ENCODE data around the gene AHDC1.
"Not testable (repeated sequence)": the region's sequence is repeated elsewhere in the genome, so short reads cannot be mapped to it uniquely, and the experiment has no call there.

The AHDC1 gene

DNA sequence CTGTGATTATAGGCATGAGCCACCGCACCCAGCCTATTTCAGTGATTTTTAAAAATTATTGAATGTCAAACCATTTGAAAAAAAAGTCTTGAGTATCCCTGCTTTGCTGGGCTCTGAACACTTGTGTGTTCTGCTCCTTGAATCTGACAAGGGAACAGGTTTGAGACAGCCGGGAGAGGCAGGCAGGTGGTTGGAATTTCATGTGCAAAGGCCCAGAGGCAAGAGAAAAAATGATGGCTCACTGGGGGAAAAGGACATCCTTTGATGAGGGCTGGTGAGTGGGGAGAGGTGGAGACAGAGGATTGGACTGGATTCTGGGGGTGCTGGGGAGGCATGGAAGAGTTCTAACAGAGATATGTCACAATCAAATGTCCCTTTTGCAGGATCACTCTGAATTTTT, 100.9 kb downstream of the AHDC1 start:
- H3K27me3 Mint-ChIP-seq: no peaks in the 10 kb centered on the region
- H3K9me3 Mint-ChIP-seq: no peaks in the 10 kb centered on the region
- H3K36me3 Mint-ChIP-seq: no peaks in the 10 kb centered on the region
- no peaks in the 10 kb centered on the region for H3K4me1 Mint-ChIP-seq
- no peak overlapping the region for H3K4me3 Mint-ChIP-seq
- H3K27ac Mint-ChIP-seq: peak overlapping the region; percentile 35

DNA sequence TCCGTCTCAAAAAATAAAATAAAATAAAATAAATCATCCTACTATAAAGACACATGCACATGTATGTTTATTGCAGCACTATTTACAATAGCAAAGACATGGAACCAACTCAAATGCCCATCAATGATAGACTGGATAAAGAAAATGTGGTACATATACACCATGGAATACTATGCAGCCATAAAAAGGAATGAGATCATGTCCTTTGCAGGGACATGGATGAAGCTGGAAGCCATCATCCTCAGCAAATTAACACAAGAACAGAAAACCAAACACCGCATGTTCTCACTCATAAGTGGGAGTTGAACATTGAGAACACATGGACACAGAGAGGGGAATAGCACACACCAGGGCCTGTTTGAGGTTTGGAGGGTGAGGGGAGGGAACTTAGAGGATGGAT, 102.8 kb downstream of the AHDC1 start:
- H3K27ac Mint-ChIP-seq, H3K9me3 Mint-ChIP-seq, H3K4me3 Mint-ChIP-seq, H3K4me1 Mint-ChIP-seq, H3K36me3 Mint-ChIP-seq, H3K27me3 Mint-ChIP-seq: not testable (repeated sequence)

DNA sequence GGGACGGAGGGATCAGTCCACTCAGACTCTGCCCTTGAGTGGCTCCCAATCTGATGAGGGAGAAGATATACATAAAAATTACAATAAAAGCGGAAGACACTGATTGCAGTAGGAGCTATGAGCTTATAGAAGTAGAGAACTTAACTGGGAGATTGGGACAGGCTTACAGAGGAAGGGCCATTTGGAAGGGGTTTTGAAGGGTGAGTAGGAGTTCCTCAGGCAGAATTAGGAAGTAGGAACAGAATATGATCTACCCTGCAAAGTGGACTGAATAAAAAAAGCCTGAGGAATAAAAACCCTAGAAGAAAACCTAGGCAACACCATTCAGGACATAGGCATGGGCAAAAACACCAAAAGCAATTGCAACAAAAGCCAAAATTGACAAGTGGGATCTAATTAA, 104.8 kb downstream of the AHDC1 start:
- Mint-ChIP-seq H3K4me1 (no peaks in the 10 kb centered on the region), H3K27ac (no peak overlapping the region), H3K36me3 (no peaks in the 10 kb centered on the region), H3K27me3 (no peaks in the 10 kb centered on the region), H3K9me3 (no peaks in the 10 kb centered on the region), H3K4me3 (no peak overlapping the region)

DNA sequence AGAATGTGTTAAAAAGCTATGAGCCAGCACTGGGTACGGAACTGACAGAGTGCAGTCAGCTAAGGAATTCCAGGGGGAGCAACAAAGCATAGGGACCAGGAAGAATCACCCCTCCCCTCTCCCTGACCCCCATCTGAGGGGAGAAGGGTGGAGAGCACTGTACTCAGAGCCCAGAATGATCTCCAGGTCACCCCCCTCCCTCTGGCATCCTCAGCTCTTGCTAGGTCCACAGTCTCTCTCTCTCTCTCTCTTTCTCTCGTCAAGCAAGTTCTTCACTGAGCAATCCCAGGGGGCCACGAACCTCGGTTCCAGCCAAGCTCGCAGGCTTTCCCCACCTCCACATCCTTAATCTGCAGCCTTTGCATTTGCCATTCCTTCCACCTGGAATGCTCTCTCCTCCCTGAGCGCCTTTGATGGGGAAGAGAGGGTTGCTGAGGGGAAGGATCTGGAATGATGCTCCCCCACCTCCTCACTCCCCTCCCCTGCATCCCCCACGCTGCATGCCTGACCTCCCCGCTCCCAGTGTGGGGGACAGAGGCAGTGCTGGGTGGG, 107.3 kb downstream of the AHDC1 start:
- Mint-ChIP-seq H3K4me3 (no peak overlapping the region), H3K9me3 (no peaks in the 10 kb centered on the region), H3K4me1 (peaks cover 4% of the 10 kb centered on the region), H3K27ac (no peak overlapping the region), H3K27me3 (no peaks in the 10 kb centered on the region), H3K36me3 (no peaks in the 10 kb centered on the region)

DNA sequence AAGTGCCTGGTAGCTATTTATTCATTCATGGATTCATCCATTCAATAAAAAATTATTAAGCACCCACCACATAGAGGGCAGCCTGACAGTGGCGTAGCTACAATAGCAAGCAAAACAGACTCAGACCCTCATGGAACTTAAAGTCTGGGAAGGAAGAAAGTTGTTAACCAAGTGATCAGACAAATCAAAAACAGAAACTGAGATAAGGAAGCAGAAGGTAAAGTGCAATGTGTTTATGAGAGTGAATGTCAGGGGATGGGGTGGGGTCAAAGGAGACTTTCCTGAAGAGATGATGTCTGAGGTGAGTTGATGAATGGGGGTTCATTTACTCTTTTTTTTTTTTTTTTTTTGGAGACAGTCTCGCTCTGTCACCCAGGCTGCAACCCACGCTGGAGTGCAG, 111.1 kb downstream of the AHDC1 start:
- no peaks in the 10 kb centered on the region for H3K27me3 Mint-ChIP-seq
- no peak overlapping the region for H3K27ac Mint-ChIP-seq
- H3K9me3 Mint-ChIP-seq: no peaks in the 10 kb centered on the region
- no peak overlapping the region for H3K4me3 Mint-ChIP-seq
- peaks cover 23% of the 10 kb centered on the region for H3K4me1 Mint-ChIP-seq
- no peaks in the 10 kb centered on the region for H3K36me3 Mint-ChIP-seq

DNA sequence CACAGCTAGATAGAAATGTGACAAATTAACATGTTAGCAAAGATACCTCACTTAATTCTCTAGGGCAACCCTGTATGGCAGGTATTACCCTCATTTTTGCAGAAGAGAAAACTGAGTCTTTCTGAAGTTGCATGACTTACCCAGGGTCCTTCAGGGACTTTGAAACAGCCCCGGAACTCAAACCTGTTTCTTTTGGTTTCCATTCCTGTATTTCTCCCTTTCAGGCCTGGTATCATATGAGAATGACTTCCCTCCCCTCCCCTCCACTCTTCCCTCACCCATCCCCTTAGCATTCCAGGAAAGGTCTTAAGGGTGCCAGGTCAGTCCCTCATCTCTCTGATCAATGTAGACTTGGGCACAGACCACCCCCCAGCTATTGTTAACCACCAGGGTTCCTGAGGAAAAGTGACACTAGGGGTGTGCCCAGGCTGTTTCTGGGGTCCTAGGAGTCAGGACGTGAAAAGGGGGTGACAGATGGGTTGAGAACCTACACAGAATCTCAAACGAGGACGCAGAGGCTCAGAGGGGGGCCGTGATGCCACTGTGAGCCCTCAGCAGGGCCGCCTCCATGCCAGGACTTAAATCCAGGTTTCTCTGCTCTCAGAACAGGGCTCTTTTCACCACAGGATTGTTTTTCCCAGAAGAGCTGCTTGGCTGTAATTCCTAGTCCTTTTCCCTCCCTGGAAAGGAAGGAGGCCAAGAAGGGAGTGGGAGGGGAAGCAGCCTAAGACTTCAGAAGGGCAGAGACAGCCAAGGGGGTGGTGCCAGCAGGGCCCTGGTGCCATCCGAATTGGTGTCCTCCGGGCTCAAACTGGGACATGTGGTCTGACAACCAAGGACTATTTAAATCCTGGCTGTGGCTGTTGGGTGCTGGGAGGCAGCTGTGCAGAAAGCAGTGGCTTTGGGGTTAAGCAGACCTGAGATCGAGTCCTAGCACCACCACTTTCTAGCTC, 111.9 kb downstream of the AHDC1 start:
- no peaks in the 10 kb centered on the region for H3K27me3 Mint-ChIP-seq
- H3K27ac Mint-ChIP-seq: no peak overlapping the region
- peaks cover 24% of the 10 kb centered on the region for H3K4me1 Mint-ChIP-seq
- peak overlapping the region; percentile 26 for H3K4me3 Mint-ChIP-seq
- H3K36me3 Mint-ChIP-seq: no peaks in the 10 kb centered on the region
- no peaks in the 10 kb centered on the region for H3K9me3 Mint-ChIP-seq

DNA sequence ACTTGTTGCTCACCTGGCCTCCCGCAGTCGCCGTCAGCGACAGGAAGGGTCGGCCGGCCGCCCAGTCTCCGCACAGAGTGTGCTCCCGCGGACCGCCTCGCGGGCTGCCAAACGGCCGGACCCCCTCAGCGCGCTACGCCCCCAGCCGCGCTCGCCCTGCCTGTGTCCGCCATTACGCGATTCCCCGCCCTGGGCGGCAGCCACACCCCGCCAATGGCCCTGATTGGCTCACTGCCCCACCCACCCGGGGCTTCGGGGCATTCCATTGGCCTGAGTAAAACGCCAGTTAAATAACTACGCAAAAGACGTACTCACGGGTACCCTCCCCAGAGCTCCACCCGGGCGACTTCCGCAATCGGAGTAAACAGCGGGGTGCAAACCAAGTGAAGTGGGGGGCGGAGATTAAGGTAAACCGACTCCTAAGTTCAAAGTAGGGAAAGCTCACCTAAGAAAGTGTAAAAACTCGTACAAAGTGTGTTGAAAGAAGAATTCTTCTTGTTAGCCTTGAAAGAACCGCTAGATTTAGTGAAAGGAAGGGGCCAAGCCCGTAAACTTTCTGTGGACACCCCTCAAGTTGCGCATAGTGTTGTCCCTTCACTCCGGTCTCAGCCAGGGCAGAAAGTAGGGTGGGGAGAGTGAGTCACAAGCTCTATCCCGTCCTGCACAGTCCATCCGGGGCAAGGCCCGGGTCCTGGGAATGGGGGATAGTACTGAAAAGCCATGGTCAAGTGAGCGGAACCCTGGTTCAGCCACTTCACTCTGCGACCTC, 113.8 kb downstream of the AHDC1 start, which contains the start of gene WASF2:
Gene WASF2, minus strand, starts transcription at position 195 of the 769 bp plus-strand sequence. CDS start 61,277 bp downstream, outside the sequence.
- H3K27ac Mint-ChIP-seq: peak within 1 kb of the TSS; percentile 99

DNA sequence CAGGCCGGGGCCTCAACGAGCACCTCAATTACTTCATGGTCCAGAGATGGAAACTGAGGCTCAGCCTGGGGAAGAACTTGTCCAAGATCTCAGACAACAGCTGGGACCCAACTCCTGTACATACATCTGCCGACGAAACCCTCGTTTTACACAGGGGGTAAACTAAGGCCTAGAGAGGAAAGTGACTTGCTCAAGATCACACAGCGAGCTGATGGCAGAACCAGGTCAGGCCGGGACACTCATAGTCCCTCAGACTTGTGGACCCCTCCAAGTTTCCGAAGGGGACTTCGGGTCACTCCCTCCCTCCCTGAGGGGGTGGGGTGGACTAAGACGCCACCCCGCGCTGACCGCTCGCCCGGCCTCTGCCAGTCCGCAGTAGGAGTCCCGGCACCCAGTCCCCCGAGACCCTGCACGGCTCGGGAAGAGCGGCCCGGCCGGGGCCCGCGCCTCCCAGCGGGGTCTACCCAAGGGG, 114.4 kb downstream of the AHDC1 start:
- H3K9me3 Mint-ChIP-seq: no peaks in the 10 kb centered on the region
- H3K27ac Mint-ChIP-seq: peak overlapping the region; percentile 94
- peak overlapping the region; percentile 95 for H3K4me3 Mint-ChIP-seq
- H3K36me3 Mint-ChIP-seq: no peaks in the 10 kb centered on the region
- H3K27me3 Mint-ChIP-seq: no peaks in the 10 kb centered on the region
- peaks cover 40% of the 10 kb centered on the region for H3K4me1 Mint-ChIP-seq

More for the DNA sequence above, 113.8 kb downstream of the AHDC1 start, which contains the start of gene WASF2:
- peak within 1 kb of the TSS; percentile 95 for H3K4me3 Mint-ChIP-seq
- peaks cover 37% of the 10 kb centered on the region for H3K4me1 Mint-ChIP-seq
- no peaks in the 10 kb centered on the region for H3K27me3 Mint-ChIP-seq
- no peaks in the 10 kb centered on the region for H3K36me3 Mint-ChIP-seq
- no peaks in the 10 kb centered on the region for H3K9me3 Mint-ChIP-seq

DNA sequence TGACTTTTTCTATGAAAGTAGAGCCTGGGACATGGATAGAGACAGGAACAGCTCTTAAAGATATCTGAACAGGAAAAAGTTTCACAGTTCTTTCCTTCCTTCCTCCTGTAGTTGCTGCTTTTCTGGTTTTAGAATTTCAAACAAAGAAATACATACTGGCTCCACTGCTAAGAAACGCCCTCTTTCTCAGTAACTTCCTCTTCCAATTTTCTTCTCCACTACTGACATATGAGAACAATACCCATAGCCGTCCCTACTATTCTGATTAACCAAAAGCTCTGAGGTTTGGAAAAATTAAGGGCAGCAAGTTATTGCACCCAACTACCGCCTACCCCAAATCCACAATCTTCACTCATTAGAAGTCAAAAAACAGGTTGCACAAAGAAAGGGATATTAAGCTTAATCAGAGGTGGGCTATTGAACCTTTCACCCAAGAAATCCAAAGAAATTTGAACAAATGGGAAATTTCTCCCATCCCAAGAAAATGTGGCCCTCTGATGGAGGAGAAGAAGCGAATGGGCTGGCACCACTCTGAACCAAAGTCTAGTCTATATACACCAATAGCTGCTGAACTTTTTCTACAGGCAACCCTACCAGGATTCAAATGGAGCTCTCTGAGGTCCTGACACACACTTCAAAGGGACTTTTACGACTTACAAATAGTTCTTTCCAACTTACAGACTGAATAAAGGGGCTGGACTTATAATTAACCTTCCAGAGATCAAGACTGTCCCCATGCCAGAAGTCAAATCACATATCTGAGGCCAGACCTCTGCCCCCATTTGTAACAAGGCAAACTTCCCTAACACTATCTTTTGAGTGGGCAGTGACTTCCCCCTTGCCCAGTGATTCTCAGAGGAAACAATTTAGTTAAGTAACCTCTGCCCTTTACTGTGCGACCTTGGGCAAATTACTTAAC, 115.7 kb downstream of the AHDC1 start:
- H3K36me3 Mint-ChIP-seq: no peaks in the 10 kb centered on the region
- peak overlapping the region; percentile 95 for H3K4me3 Mint-ChIP-seq
- H3K27me3 Mint-ChIP-seq: no peaks in the 10 kb centered on the region
- peak overlapping the region; percentile 94 for H3K27ac Mint-ChIP-seq
- H3K9me3 Mint-ChIP-seq: no peaks in the 10 kb centered on the region
- H3K4me1 Mint-ChIP-seq: peaks cover 48% of the 10 kb centered on the region

DNA sequence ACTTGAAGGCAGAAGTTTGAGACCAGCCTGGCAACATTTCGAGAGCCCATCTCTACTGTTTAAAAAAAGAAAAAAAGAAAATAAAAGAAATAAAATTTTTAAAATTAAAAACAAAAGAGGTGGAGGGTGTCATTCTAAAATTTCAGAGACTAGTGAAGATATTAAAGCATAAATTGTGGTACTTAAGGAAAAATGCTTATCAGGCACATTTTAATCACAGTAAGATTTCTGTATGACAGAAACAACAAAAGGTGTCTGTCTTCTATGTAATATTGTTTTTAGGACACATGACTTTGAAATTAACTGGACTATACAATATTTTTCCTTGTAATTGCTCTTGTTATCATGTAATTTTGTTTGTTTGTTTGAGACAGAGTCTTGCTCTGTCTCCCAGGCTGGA, 118.6 kb downstream of the AHDC1 start:
- no peaks in the 10 kb centered on the region for H3K9me3 Mint-ChIP-seq
- no peak overlapping the region for H3K4me3 Mint-ChIP-seq
- H3K4me1 Mint-ChIP-seq: peaks cover 63% of the 10 kb centered on the region
- H3K36me3 Mint-ChIP-seq: no peaks in the 10 kb centered on the region
- no peaks in the 10 kb centered on the region for H3K27me3 Mint-ChIP-seq
- no peak overlapping the region for H3K27ac Mint-ChIP-seq

Data from activated naive CD4-positive, alpha-beta T cell treated with anti-CD3 and anti-CD28 coated beads, Interleukin-2, amount 50 U/mL, for 24 hours (primary cell).